GM21717 (cell line): ENCODE data around the gene HAP1.
A peak's percentile ranks its signal among the peaks of the same experiment; 100 is the strongest.
"Not testable (repeated sequence)": the region's sequence is repeated elsewhere in the genome, so short reads cannot be mapped to it uniquely, and the experiment has no call there.

Experiments used
- ATAC-seq: cut with Tn5 transposase; IDR thresholded peaks from one replicate; pipeline ENCODE4 v1.9.1; 2021; ENCODE audit warnings: mild to moderate bottlenecking, moderate library complexity; ENCODE audit not compliant: unreplicated experiment

The HAP1 gene

GRCh38 chr17:41692722-41693521, 41.5 kb downstream of the HAP1 start:
- ATAC-seq, result no peak

- no peak for ATAC-seq
These were observed 43.2 kb downstream of the HAP1 start for GRCh38 chr17:41691031-41691777.

DNA sequence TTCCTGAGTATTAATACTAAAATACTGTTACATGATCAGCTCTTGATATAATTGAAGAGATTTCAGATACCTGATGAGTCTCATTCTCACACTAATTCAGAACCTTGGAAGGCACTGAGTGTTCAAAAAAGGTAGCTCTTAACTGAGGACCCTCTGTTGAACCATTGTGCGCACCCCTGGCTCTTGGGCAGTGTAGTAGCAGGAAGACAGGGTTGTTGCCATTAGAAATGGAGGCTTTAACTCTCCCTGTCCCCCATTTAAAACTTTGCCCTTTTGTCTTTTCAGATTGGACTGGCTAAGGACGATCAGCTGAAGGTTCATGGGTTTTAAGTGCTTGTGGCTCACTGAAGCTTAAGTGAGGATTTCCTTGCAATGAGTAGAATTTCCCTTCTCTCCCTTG, 43.9 kb downstream of the HAP1 start:
- no peak for ATAC-seq

- ATAC-seq, result no peak
These were observed 44.7 kb downstream of the HAP1 start for GRCh38 chr17:41689497-41690299.

- ATAC-seq, result peak; percentile 65
These were observed 45.6 kb downstream of the HAP1 start, which contains the start of gene EIF1 for GRCh38 chr17:41688641-41689496. EIF1 (plus strand) TSS chr17:41688885; CDS start chr17:41689039, 154 bp downstream.

- no peak for ATAC-seq
These were observed 46.4 kb downstream of the HAP1 start for GRCh38 chr17:41687828-41688640.

DNA sequence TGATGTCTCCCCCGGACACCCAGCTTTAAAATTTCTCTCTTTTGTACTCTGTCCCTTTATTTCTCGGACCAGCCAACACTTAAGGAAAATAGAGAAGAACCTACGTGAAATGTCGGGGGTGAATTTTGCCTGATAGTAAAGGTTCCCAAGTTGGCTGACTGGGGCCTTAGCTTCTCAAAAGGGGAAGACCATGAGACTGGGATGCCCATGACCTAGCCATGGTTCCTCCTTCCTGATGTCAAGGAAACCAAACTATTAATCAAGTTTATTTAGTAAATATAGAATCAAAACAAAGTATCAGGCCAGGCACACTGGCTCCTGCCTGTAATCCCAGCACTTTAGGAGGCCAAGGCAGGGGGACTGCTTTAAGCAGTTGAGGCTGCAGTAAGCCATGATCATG, 48.2 kb downstream of the HAP1 start:
- ATAC-seq, result no peak

- not testable (repeated sequence) for ATAC-seq
These were observed 48.7 kb downstream of the HAP1 start for GRCh38 chr17:41685753-41686152.

- no peak for ATAC-seq
These were observed 50.4 kb downstream of the HAP1 start for GRCh38 chr17:41684035-41684434.

DNA sequence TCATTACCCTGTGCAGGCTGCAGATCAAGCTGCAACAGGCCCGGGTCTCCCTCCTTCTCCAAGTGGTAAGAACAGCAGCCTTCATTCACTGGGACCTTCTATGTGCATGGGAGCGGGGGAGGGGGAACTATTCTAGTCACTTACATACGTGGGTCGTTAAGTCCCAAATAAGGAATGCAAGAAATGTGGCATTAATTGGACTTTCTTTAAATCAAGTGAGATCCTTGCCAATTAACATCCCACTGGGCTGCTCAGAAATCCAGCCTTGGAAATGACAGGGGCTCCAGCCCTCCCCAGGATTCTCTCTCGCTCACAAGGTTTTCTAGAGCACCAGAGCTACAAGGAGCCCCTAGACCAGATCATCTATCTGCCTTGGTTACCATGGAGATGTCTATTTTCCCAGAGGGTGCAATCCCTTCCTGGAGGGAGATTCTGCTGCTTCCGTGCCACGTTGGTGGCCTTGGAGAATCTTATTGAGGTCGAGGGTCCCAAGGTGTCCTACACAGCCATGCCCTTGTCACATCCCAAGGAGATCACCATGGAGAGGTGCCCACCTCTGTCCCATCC, 50.9 kb downstream of the HAP1 start:
- no peak for ATAC-seq

GRCh38 chr17:41682631-41683030, 51.8 kb downstream of the HAP1 start:
- ATAC-seq, result no peak

- no peak for ATAC-seq
These were observed 52.7 kb downstream of the HAP1 start for GRCh38 chr17:41681776-41682175.

DNA sequence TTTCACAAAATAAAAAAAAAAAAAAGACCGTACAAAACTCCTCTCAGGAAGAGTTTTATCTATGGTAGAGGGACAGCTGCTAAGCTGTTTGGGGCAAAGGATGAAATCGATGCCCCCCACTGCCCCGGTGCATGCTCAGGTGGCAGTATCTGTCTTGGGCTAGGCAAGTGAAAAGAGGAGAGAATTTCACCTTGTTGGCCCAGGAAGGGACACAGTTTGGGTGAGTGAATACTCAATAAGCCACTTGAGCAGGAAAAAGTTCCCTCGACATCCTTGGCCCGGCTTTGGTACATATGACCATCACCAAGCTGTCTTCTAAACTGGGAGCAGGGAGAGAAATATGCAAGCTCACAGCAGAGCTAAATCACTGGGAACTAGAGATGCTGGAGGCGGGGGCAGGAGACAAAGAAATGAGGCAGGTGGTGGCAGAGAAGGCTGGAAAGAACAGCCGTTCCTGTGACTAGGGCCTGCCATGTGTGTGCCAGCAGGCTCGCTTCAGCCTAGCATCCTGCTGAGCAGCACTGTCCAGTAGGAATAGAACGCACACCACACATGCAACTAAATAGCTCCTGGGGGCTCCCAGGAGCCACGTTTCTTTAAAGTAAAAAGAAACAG, 53.9 kb downstream of the HAP1 start:
- no peak for ATAC-seq

GRCh38 chr17:41679740-41680425, 54.6 kb downstream of the HAP1 start:
- ATAC-seq, result no peak

- ATAC-seq, result peak; percentile 61
These were observed 55.3 kb downstream of the HAP1 start for GRCh38 chr17:41678907-41679739.

GRCh38 chr17:41678411-41678906, 56.0 kb downstream of the HAP1 start:
- peak; percentile 15 for ATAC-seq

DNA sequence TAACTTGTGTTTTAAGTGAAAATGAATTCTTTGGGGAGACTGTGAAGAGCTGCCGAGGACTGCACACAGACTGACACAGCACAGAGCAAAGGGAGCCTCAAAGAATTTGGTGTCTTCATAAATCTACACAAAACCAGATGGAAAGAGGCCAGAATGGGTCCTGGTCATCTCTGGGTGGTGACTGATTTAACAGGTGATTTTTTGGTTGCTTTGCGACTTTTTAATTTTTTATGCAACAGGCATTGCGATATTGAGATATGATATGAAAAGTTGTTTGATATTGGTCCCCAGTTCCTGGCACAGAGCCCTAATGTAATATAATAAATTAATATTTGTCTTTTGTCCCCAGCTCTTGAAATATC, 58.4 kb downstream of the HAP1 start:
- no peak for ATAC-seq
